NCI-H2196 treated with DMSO at 0.1 percent for 48 hours (cell line): ENCODE measurements around the gene GMEB2.
"Not testable (repeated sequence)": the region's sequence is repeated elsewhere in the genome, so short reads cannot be mapped to it uniquely, and the experiment has no call there.

ENCODE experiments used
- DNase-seq: peaks from one replicate; lab custom pipeline; 2025; ENCODE audit not compliant: unreplicated experiment; lab: John Stamatoyannopoulos, UW

The GMEB2 gene

GRCh38 chr20:63617092-63617875 lies 9.6 kb downstream of the GMEB2 start:
- DNase-seq: no peak

- DNase-seq: not testable (repeated sequence)
Measured at GRCh38 chr20:63613863-63614594, 12.9 kb downstream of the GMEB2 start.

DNA sequence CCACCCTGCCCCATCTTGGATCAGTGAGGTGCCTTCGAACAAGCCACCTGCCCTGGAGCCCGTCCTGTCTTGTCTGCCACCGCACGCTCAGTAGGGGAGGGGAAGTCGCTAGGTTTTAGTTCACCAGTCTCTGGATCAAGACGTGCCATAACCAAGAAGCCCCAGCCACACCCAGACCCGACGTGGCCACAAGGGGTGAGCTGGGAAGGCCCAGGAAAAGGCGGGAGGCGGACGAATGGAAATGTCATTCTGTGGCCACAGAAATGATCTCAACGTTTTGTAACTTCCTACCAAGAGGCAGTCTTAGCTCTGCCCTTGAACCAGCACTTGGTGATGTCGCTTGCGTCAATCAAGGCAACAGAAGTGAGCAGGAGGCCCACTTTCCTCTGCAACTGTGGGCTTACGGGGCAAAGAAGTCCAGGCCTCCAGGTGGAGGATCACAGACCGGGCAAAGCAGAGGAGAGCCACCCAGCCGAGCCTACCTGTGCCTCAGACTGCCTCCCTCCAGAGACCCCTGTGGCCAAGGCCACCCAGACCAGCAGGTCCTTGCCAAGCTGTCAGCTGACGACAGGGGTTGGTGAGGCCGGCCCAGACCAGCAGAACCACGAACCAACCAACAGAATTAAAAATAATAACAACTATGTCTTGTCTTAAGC lies 14.5 kb downstream of the GMEB2 start:
- no peak for DNase-seq

GRCh38 chr20:63611646-63612045 lies 15.3 kb downstream of the GMEB2 start:
- DNase-seq: no peak

DNA sequence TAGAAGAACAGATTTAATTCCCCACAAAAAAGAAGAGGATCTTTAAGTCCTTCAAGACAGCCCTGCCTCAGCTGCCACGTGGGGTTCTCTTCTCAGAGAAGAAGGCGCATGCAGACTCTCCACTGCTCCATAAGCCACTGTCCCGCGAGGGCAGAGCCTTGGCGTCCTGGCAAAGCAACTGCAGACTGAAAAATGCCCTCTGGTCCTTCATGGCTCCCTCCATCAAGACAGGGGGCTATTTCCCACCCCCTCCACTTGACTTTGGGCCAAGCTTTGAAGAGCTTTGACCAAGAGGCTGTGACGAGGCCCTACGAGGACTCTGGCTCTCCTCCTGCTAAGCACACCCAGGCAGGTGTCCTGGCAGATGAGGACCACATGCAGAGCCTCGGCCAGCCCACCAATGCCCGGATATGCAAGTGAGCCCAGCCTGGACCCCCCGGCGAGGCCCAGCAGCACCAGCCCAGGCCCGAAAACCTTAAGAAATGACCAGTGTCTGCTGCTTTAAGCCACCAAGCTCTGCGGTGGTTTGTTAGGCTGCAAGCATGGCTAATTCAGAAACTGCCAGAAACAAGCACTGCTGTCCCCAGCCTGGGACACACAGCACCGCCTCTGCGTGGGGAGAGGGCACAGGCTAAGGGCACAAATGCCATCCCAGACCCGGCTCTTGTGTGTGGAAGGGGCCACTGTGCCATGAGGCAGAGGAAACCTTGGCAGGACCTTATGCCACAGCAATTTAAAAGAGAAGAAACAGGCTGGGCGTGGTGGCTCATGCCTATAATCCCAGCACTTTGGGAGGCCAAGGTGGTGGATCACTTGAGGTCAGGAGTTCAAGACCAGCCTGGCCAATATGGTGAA lies 16.1 kb downstream of the GMEB2 start:
- DNase-seq: no peak

GRCh38 chr20:63606686-63607085 lies 20.2 kb downstream of the GMEB2 start:
- DNase-seq: no peak

DNA sequence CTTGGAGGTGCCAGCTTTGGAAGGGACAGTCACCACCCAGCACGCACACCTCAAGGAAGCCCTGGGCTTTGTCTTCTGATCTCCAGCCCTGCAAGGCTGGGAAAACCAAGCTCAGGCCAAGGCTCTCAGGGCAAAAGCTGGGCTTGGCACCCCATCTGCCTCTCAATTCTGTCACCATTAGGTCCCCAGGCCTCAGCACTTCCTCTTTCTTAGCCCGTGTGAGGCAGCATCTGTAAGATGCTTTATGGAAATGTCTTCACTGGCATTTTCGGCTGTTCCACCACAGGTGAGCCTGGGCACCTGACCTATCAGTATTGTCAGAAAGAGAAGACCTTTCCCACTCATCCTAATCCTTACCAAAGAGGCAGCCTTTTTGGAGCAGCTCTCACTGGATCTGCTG lies 24.6 kb downstream of the GMEB2 start:
- no peak for DNase-seq

GRCh38 chr20:63601679-63602078 lies 25.2 kb downstream of the GMEB2 start:
- not testable (repeated sequence) for DNase-seq

DNA sequence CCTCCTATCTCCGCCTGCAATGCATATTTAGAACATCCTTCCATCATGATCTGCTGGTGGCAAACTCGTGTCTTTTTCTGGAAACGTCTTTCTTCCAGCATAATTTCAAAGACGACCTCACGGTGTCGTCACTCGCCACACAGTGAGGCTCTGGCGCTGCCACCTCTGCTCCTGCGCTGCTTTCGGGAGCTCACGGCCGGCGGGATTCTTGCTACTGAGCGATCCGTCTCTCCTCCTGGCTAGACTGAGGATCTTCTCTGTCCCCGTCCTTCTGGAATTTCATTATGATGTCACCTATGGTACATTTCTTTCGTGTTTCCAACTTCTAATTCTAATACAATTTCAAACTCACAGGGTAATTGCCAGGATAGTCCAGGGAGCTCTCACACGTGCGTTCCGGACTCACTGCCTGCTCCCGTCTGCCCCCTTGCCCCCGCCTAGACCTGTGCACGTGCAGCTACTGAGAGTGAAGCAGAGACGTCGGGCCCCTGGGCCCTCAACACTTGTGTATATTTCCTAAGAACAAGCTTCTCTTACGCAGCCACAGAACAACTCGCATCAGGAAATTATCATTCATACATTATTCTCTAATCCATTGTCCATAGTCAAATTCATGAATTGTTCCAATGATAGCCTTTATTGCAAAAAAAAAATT lies 27.4 kb downstream of the GMEB2 start:
- DNase-seq: no peak

DNA sequence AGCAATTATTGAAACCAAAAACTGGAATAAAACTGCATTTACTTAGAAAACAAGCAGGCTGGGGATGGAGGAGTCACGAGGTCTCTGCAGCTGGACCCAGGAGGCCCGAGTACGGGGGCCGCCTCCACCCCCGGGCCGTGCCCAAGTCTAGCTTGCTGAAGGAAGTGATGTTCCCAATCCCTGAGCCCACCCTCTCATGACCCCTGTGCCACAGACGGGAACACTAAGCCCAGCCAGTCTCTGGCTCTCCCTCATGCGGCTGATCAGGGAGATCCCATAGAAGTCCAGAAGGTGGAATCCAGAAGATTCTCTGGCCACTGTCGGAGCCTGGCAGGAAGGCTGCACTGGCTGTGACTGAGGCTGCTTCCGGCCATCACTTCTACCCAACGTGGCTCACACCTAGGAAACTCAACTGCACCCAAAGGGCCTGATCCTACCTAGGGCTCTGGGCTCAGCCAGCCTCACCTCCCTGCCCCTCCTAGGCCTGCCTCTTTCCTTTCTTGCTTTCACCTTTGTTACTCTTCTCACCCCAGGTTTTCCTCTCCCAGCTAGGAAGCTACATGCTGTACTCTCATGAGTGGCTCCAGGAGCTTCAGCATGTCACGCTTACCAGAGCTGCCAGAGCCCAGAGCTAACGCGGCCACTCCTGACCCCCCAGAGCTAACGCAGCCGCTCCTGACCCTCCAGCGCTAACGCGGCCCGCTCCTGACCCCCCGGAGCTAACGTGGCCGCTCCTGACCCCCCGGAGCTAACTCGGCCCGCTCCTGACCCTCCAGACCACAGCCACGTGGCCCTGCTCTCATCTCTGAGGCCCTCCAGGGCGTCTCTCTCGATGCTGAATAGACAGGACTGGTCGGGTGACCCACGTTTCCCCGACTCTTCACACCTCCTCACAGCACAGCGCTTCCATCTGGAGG lies 28.2 kb downstream of the GMEB2 start:
- no peak for DNase-seq

GRCh38 chr20:63597651-63598478 lies 29.0 kb downstream of the GMEB2 start:
- DNase-seq: no peak

DNA sequence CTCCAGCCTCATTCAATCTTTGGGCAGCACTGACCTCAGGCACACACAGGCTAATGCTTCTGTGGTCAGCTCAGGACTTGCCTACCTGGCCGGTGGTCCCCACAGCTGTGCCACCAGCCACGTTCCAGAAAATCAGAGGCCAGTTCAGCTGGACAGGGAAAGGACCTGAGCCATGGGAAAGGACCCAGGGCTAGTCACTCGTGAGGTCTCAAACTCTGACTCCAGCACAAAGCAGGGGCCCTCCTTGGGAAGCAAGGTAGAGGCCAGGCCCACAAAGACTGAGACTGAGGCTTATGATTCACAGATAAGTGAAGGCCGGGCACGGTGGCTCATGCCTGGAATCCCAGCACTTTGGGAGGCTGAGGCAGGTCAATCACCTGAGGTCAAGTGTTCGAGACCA lies 30.5 kb downstream of the GMEB2 start:
- no peak for DNase-seq

GRCh38 chr20:63595416-63596127 lies 31.3 kb downstream of the GMEB2 start:
- no peak for DNase-seq

GRCh38 chr20:63594043-63594561 lies 32.8 kb downstream of the GMEB2 start:
- DNase-seq: no peak

- no peak for DNase-seq
Measured at GRCh38 chr20:63592661-63593060, 34.2 kb downstream of the GMEB2 start.

- no peak for DNase-seq
Measured at GRCh38 chr20:63591786-63592355, 35.0 kb downstream of the GMEB2 start.

DNA sequence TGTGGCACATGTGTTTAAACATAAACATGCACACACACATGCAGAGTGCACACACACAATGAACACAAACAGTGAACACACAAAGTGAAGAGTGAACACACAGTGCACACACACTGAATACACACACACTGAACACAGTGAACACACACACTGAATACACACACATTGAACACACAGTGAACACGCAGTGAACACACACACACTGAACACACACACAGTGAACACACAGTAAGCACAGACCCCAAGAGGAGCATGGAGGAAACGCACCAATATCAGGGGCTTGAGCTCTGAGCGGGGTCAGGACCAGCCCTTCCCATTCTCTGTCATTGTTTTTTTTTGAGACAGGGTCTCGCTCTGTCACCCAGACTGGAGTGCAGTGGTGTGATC lies 35.8 kb downstream of the GMEB2 start:
- no peak for DNase-seq
